Activated B cell treated with CpG ODN at 0.5 μM for 24 hours (primary cell): ENCODE results near the gene SLC43A1. TPM values are rescaled to one million over a fixed set of nuclear protein-coding genes. Genes with fewer than 3 reads are reported as not detected.
A peak's percentile ranks its signal among the peaks of the same experiment; 100 is the strongest.

ENCODE experiments used
- ATAC-seq: fragments of 200-7000 bp; cut with Tn5 transposase; one replicate; pipeline ENCODE4 v1.10.0; 2021; ENCODE audit warnings: low read depth, mild to moderate bottlenecking, moderate library complexity
- CTCF ChIA-PET: fragments of 350-600 bp; sonication (Branson Sonifier 250); formaldehyde crosslinking; loops from one replicate; lab custom pipeline; 2021; ENCODE audit warnings: antibody characterized with exemption; lab: Charles Lee
- POLR2A ChIA-PET: fragments of 350-600 bp; sonication (Branson Sonifier 250); formaldehyde crosslinking; loops from one replicate; lab custom pipeline; 2021; ENCODE audit warnings: antibody characterized with exemption; lab: Charles Lee
- DNase-seq: peaks from one replicate; pipeline ENCODE4 v3.0.0; 2022
- H3K27ac Mint-ChIP-seq: one replicate; pipeline ENCODE4 v1.8.0; 2020; ENCODE audit warnings: mixed read lengths
- H3K27me3 Mint-ChIP-seq: one replicate; pipeline ENCODE4 v1.8.0; 2021; ENCODE audit warnings: mixed read lengths
- H3K36me3 Mint-ChIP-seq: one replicate; pipeline ENCODE4 v1.8.0; 2021; ENCODE audit warnings: low read depth, mixed read lengths
- H3K4me1 Mint-ChIP-seq: one replicate; pipeline ENCODE4 v1.8.0; 2021; ENCODE audit warnings: mixed read lengths
- H3K4me3 Mint-ChIP-seq: one replicate; pipeline ENCODE4 v1.8.0; 2020; ENCODE audit warnings: mild to moderate bottlenecking, mixed read lengths
- H3K9me3 Mint-ChIP-seq: one replicate; pipeline ENCODE4 v1.8.0; 2020; ENCODE audit warnings: mixed read lengths
- CTCF ChIP-seq: fragments of 200-600 bp; IDR thresholded peaks from one replicate; pipeline ENCODE4 v1.8.0; 2022; ENCODE audit warnings: antibody characterized with exemption, mild to moderate bottlenecking
- intact Hi-C: fragments of 100-400 bp; cut with micrococcal nuclease; formaldehyde crosslinking; loops from one replicate; pipeline ENCODE4 v1.15.1; 2024
- total RNA-seq: library from RNA; stranded (reverse); gene quantifications from 2 replicates; pipeline ENCODE4 v1.2.3, GENCODE V29; 2022

The SLC43A1 gene
- total RNA-seq, 1 donor from 2014 or later: 12.8 TPM

- Mint-ChIP-seq H3K4me1 (peaks cover 6% of the 10 kb centered on the region), H3K4me3 (no peak overlapping the region), H3K9me3 (no peaks in the 10 kb centered on the region), H3K27me3 (no peaks in the 10 kb centered on the region), H3K36me3 (peaks cover 11% of the 10 kb centered on the region), H3K27ac (no peak overlapping the region)
- ChIA-PET CTCF (interaction anchor here (1.3 to 1.9 kb wide), 2 partner anchors 8 to 143 kb away, joined by 3 to 13 read pairs; no protein-coding TSS in a partner anchor), POLR2A (interaction anchor here (1.1 to 1.5 kb wide), 3 partner anchors 13 to 153 kb away, joined by 3 to 5 read pairs (median 3); partner anchors contain the start of gene SLC43A1)
- DNase-seq (no peak), ATAC-seq (no peak)
- no peak for TF ChIP-seq CTCF
- intact Hi-C loops: no loop called here
Observed at GRCh38 chr11:57501953-57502352, 13.5 kb downstream of the SLC43A1 start.

GRCh38 chr11:57500926-57501325 lies 14.6 kb downstream of the SLC43A1 start:
- ATAC-seq: no peak
- Mint-ChIP-seq H3K36me3 (peaks cover 11% of the 10 kb centered on the region), H3K27me3 (no peaks in the 10 kb centered on the region)

GRCh38 chr11:57500515-57500914 lies 15.0 kb downstream of the SLC43A1 start:
- Mint-ChIP-seq H3K27ac (no peak overlapping the region), H3K27me3 (no peaks in the 10 kb centered on the region), H3K4me1 (peaks cover 6% of the 10 kb centered on the region), H3K9me3 (no peaks in the 10 kb centered on the region), H3K4me3 (no peak overlapping the region), H3K36me3 (peaks cover 11% of the 10 kb centered on the region)
- intact Hi-C loops: no loop called here
- ATAC-seq: no peak
- POLR2A ChIA-PET: no interaction called here
- TF ChIP-seq CTCF: no peak
- CTCF ChIA-PET: no interaction called here
- no peak for DNase-seq

More at GRCh38 chr11:57500926-57501325, 14.6 kb downstream of the SLC43A1 start:
- Mint-ChIP-seq H3K4me3 (no peak overlapping the region), H3K27ac (no peak overlapping the region), H3K4me1 (peaks cover 6% of the 10 kb centered on the region), H3K9me3 (no peaks in the 10 kb centered on the region)
- intact Hi-C loops: no loop called here
- no peak for TF ChIP-seq CTCF
- POLR2A ChIA-PET: no interaction called here
- no peak for DNase-seq
- CTCF ChIA-PET: interaction anchor here (1.9 kb wide), 1 partner anchor 7 kb away, joined by 13 read pairs; no protein-coding TSS in a partner anchor

GRCh38 chr11:57499983-57500461 lies 15.5 kb downstream of the SLC43A1 start:
- H3K36me3 Mint-ChIP-seq: peaks cover 11% of the 10 kb centered on the region
- H3K27ac Mint-ChIP-seq: no peak overlapping the region
- ChIA-PET CTCF (no interaction called here), POLR2A (interaction anchor here (0.5 kb wide), 1 partner anchor 43 kb away, joined by 3 read pairs; no protein-coding TSS in a partner anchor)
- no peaks in the 10 kb centered on the region for H3K27me3 Mint-ChIP-seq
- DNase-seq (no peak), ATAC-seq (no peak)
- no peak overlapping the region for H3K4me3 Mint-ChIP-seq
- TF ChIP-seq CTCF: no peak
- intact Hi-C loops: loop anchor here (1.0 to 2.0 kb wide), 2 partner anchors 15 to 16 kb away; partner anchors contain the start of gene SLC43A1
- no peaks in the 10 kb centered on the region for H3K9me3 Mint-ChIP-seq
- peaks cover 6% of the 10 kb centered on the region for H3K4me1 Mint-ChIP-seq

GRCh38 chr11:57499413-57499982 lies 16.0 kb downstream of the SLC43A1 start:
- Mint-ChIP-seq H3K9me3 (no peaks in the 10 kb centered on the region), H3K4me3 (peak overlapping the region; percentile 24), H3K4me1 (peaks cover 6% of the 10 kb centered on the region), H3K27ac (no peak overlapping the region), H3K36me3 (peaks cover 11% of the 10 kb centered on the region), H3K27me3 (no peaks in the 10 kb centered on the region)
- peak; percentile 100 for ATAC-seq
- ChIA-PET POLR2A (interaction anchor here (0.5 kb wide), 1 partner anchor 42 kb away, joined by 3 read pairs; no protein-coding TSS in a partner anchor), CTCF (no interaction called here)
- no peak for TF ChIP-seq CTCF
- intact Hi-C loops: loop anchor here (1.0 to 2.0 kb wide), 2 partner anchors 15 kb away; partner anchors contain the start of gene SLC43A1
- peak; percentile 64 for DNase-seq
